Measurements from ENCODE around the gene HOXD3. TPM values are rescaled to one million over a fixed set of nuclear protein-coding genes. Genes with fewer than 3 reads are reported as not detected.

HOXD3 gene
- total RNA-seq, 1 donor from 2014 or later = 25.4 TPM

GRCh38 chr2:176120364-176121189 is 36.5 kb upstream of the HOXD3 start:
- Mint-ChIP-seq H3K27ac (no peak overlapping the region), H3K27me3 (peaks cover 93% of the 10 kb centered on the region), H3K36me3 (peaks cover 9% of the 10 kb centered on the region), H3K4me3 (peak overlapping the region; percentile 34), H3K4me1 (ENCODE audit: unreplicated experiment) (peaks cover 7% of the 10 kb centered on the region), H3K9me3 (peaks cover 6% of the 10 kb centered on the region)
- TF ChIP-seq, protein P1, sequence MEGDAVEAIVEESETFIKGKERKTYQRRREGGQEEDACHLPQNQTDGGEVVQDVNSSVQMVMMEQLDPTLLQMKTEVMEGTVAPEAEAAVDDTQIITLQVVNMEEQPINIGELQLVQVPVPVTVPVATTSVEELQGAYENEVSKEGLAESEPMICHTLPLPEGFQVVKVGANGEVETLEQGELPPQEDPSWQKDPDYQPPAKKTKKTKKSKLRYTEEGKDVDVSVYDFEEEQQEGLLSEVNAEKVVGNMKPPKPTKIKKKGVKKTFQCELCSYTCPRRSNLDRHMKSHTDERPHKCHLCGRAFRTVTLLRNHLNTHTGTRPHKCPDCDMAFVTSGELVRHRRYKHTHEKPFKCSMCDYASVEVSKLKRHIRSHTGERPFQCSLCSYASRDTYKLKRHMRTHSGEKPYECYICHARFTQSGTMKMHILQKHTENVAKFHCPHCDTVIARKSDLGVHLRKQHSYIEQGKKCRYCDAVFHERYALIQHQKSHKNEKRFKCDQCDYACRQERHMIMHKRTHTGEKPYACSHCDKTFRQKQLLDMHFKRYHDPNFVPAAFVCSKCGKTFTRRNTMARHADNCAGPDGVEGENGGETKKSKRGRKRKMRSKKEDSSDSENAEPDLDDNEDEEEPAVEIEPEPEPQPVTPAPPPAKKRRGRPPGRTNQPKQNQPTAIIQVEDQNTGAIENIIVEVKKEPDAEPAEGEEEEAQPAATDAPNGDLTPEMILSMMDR (conservative IDR thresholded peaks at IDR 0.05) = peak; percentile 24
- DNase-seq (ENCODE audit: extremely low spot score, unreplicated experiment) = no peak

GRCh38 chr2:176121190-176122051 is 35.7 kb upstream of the HOXD3 start:
- TF ChIP-seq, protein P1 (conservative IDR thresholded peaks at IDR 0.05) = no peak
- H3K9me3 Mint-ChIP-seq = peaks cover 6% of the 10 kb centered on the region

GRCh38 chr2:176122052-176122682 is 34.9 kb upstream of the HOXD3 start:
- no peaks in the 10 kb centered on the region for H3K9me3 Mint-ChIP-seq
- H3K4me1 Mint-ChIP-seq (ENCODE audit: unreplicated experiment) = peaks cover 7% of the 10 kb centered on the region
- H3K36me3 Mint-ChIP-seq = peaks cover 4% of the 10 kb centered on the region
- TF ChIP-seq, protein P1 (conservative IDR thresholded peaks at IDR 0.05) = peak; percentile 19
- no peak overlapping the region for H3K27ac Mint-ChIP-seq
- peak overlapping the region; percentile 87 for H3K4me3 Mint-ChIP-seq
- peaks cover 93% of the 10 kb centered on the region for H3K27me3 Mint-ChIP-seq
- DNase-seq (ENCODE audit: extremely low spot score, unreplicated experiment) = no peak

More at GRCh38 chr2:176121190-176122051, 35.7 kb upstream of the HOXD3 start:
- DNase-seq (ENCODE audit: extremely low spot score, unreplicated experiment) = no peak
- H3K27me3 Mint-ChIP-seq = peaks cover 93% of the 10 kb centered on the region
- peaks cover 9% of the 10 kb centered on the region for H3K36me3 Mint-ChIP-seq
- peak overlapping the region; percentile 34 for H3K4me3 Mint-ChIP-seq
- no peak overlapping the region for H3K27ac Mint-ChIP-seq
- peaks cover 7% of the 10 kb centered on the region for H3K4me1 Mint-ChIP-seq (ENCODE audit: unreplicated experiment)

- TF ChIP-seq, protein P1 (conservative IDR thresholded peaks at IDR 0.05) = no peak
- no peak for DNase-seq (ENCODE audit: extremely low spot score, unreplicated experiment)
- Mint-ChIP-seq H3K36me3 (peaks cover 4% of the 10 kb centered on the region), H3K27ac (no peak within 1 kb of the TSS), H3K9me3 (no peaks in the 10 kb centered on the region), H3K4me1 (ENCODE audit: unreplicated experiment) (peaks cover 7% of the 10 kb centered on the region), H3K4me3 (peak within 1 kb of the TSS; percentile 87), H3K27me3 (peaks cover 94% of the 10 kb centered on the region)
Measured at GRCh38 chr2:176122683-176123410, 34.3 kb upstream of the HOXD3 start, which contains the start of gene HOXD9. Gene HOXD9, plus strand, starts transcription at chr2:176122719. Its CDS starts 50 bp downstream, at chr2:176122769.
